ENCODE measurements around the gene FRRS1. TPM values are rescaled to one million over a fixed set of nuclear protein-coding genes. Genes with fewer than 3 reads are reported as not detected.

FRRS1 gene
- total and polyA plus RNA-seq, 2 donors (not counting 1 experiment from before 2014, with no cell fraction given): 10.3 to 32.7 TPM

DNA sequence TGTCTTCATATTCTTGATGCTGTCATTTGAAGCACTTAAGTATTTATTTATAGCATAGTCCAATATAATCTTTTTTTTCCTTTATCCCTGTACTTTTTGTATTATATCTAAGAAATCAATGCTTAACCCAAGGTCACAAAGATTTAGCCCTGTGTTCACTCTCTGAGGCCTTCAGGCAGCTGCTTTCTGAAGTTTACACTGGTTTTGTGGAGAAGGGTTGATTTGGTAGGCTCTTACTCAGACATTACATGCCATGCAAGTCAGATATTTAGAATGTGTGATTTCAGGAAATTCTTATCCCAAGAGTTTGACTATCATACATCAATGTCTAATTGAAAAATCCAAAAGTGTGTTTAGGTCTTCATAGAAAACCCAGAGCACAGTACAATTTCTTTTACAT is 64.2 kb downstream of the FRRS1 start:
- TF ChIP-seq, protein P1, sequence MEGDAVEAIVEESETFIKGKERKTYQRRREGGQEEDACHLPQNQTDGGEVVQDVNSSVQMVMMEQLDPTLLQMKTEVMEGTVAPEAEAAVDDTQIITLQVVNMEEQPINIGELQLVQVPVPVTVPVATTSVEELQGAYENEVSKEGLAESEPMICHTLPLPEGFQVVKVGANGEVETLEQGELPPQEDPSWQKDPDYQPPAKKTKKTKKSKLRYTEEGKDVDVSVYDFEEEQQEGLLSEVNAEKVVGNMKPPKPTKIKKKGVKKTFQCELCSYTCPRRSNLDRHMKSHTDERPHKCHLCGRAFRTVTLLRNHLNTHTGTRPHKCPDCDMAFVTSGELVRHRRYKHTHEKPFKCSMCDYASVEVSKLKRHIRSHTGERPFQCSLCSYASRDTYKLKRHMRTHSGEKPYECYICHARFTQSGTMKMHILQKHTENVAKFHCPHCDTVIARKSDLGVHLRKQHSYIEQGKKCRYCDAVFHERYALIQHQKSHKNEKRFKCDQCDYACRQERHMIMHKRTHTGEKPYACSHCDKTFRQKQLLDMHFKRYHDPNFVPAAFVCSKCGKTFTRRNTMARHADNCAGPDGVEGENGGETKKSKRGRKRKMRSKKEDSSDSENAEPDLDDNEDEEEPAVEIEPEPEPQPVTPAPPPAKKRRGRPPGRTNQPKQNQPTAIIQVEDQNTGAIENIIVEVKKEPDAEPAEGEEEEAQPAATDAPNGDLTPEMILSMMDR (conservative IDR thresholded peaks at IDR 0.05 in 1 of 2, IDR thresholded peaks at IDR 0.05 in 1 of 2; ENCODE audit: low read depth in 1 of 2, low read length in 2 of 2): no peak
- no peak for TF ChIP-seq EZH2 (IDR thresholded peaks at IDR 0.05; ENCODE audit: low read length, missing control alignments)
- Histone ChIP-seq H3K4me3 (replicated peaks in 1 of 4; ENCODE audit: control extremely low read depth in 1 of 4, insufficient read depth in 1 of 4, low read depth in 3 of 4, low read length in 4 of 4) (no peak overlapping the region), H3K79me2 (ENCODE audit: control insufficient read depth, insufficient read depth, low read length) (no peaks in the 10 kb centered on the region), H3K9me3 (ENCODE audit: control insufficient read depth, insufficient read depth, low read depth, low read length) (no peaks in the 10 kb centered on the region), H3K4me2 (ENCODE audit: extremely low read depth, insufficient read depth, low read length) (no peak overlapping the region), H3K9ac (ENCODE audit: insufficient read depth, low read length) (no peak overlapping the region), H2AFZ (ENCODE audit: low read length) (no peak overlapping the region), H3K27ac (ENCODE audit: insufficient read depth, low read length) (no peak overlapping the region), H3K4me1 (ENCODE audit: control insufficient read depth, extremely low read depth, insufficient read depth, low read length) (no peaks in the 10 kb centered on the region), H3K36me3 (ENCODE audit: control insufficient read depth, insufficient read depth, low read length) (no peaks in the 10 kb centered on the region), H3K27me3 (ENCODE audit: control insufficient read depth, insufficient read depth, low read length) (no peaks in the 10 kb centered on the region), H4K20me1 (ENCODE audit: control insufficient read depth, extremely low read depth, insufficient read depth, low read length) (no peaks in the 10 kb centered on the region)
- DNase-seq (ENCODE audit: low read depth in 2 of 2): peak in 1 of 2 donors; percentile 15

DNA sequence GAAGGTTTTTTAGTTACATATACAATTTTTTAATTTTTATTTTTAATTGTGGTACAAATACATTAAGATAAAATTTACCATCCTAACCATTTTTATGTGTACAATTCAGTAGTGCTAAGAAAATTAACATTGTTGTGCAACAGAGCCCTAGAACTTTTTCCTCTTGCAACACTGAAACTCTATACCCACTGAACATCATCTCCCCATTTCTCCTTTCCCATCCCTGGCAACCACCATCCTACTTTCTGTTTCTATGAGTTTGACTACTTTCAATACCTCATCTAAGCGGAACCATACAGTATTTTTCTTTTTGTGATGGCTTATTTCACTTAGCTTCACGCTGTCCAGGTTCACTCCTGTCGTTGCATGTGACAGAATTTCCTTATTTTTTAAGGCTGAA is 66.4 kb downstream of the FRRS1 start:
- Histone ChIP-seq H3K4me3 (replicated peaks in 1 of 4; ENCODE audit: control extremely low read depth in 1 of 4, insufficient read depth in 1 of 4, low read depth in 3 of 4, low read length in 4 of 4) (no peak overlapping the region), H3K27me3 (ENCODE audit: control insufficient read depth, insufficient read depth, low read length) (no peaks in the 10 kb centered on the region), H4K20me1 (ENCODE audit: control insufficient read depth, extremely low read depth, insufficient read depth, low read length) (no peaks in the 10 kb centered on the region), H3K27ac (ENCODE audit: insufficient read depth, low read length) (no peak overlapping the region), H2AFZ (ENCODE audit: low read length) (no peak overlapping the region), H3K4me1 (ENCODE audit: control insufficient read depth, extremely low read depth, insufficient read depth, low read length) (no peaks in the 10 kb centered on the region), H3K79me2 (ENCODE audit: control insufficient read depth, insufficient read depth, low read length) (no peaks in the 10 kb centered on the region), H3K36me3 (ENCODE audit: control insufficient read depth, insufficient read depth, low read length) (no peaks in the 10 kb centered on the region), H3K9me3 (ENCODE audit: control insufficient read depth, insufficient read depth, low read depth, low read length) (no peaks in the 10 kb centered on the region), H3K4me2 (ENCODE audit: extremely low read depth, insufficient read depth, low read length) (no peak overlapping the region), H3K9ac (ENCODE audit: insufficient read depth, low read length) (no peak overlapping the region)
- DNase-seq (ENCODE audit: low read depth in 2 of 2): peak in 1 of 2 donors; percentile 24
- no peak for TF ChIP-seq EZH2 (IDR thresholded peaks at IDR 0.05; ENCODE audit: low read length, missing control alignments)
- TF ChIP-seq, protein P1 (conservative IDR thresholded peaks at IDR 0.05 in 1 of 2, IDR thresholded peaks at IDR 0.05 in 1 of 2; ENCODE audit: low read depth in 1 of 2, low read length in 2 of 2): no peak

GRCh38 chr1:99697580-99697979 is 68.9 kb downstream of the FRRS1 start:
- DNase-seq (ENCODE audit: low read depth in 2 of 2): no peak
- Histone ChIP-seq H4K20me1 (ENCODE audit: control insufficient read depth, extremely low read depth, insufficient read depth, low read length) (no peaks in the 10 kb centered on the region), H3K4me1 (ENCODE audit: control insufficient read depth, extremely low read depth, insufficient read depth, low read length) (no peaks in the 10 kb centered on the region), H3K9ac (ENCODE audit: insufficient read depth, low read length) (no peak overlapping the region), H3K36me3 (ENCODE audit: control insufficient read depth, insufficient read depth, low read length) (no peaks in the 10 kb centered on the region), H3K4me2 (ENCODE audit: extremely low read depth, insufficient read depth, low read length) (no peak overlapping the region), H3K27me3 (ENCODE audit: control insufficient read depth, insufficient read depth, low read length) (no peaks in the 10 kb centered on the region), H3K79me2 (ENCODE audit: control insufficient read depth, insufficient read depth, low read length) (no peaks in the 10 kb centered on the region), H3K9me3 (ENCODE audit: control insufficient read depth, insufficient read depth, low read depth, low read length) (no peaks in the 10 kb centered on the region), H3K4me3 (replicated peaks in 1 of 4; ENCODE audit: control extremely low read depth in 1 of 4, insufficient read depth in 1 of 4, low read depth in 3 of 4, low read length in 4 of 4) (no peak overlapping the region), H2AFZ (ENCODE audit: low read length) (no peak overlapping the region), H3K27ac (ENCODE audit: insufficient read depth, low read length) (no peak overlapping the region)
- TF ChIP-seq, protein P1 (conservative IDR thresholded peaks at IDR 0.05 in 1 of 2, IDR thresholded peaks at IDR 0.05 in 1 of 2; ENCODE audit: low read depth in 1 of 2, low read length in 2 of 2): no peak
- no peak for TF ChIP-seq EZH2 (IDR thresholded peaks at IDR 0.05; ENCODE audit: low read length, missing control alignments)

All from fibroblast of lung (primary cell).